Skeletal muscle satellite cell (primary cell): ENCODE data around the gene RNU5B-1.

ENCODE experiments used
- H3K27me3 ChIP-seq: 2 replicates; pipeline ENCODE4 v1.7.0; 2013; ENCODE audit warnings: low read length; ENCODE audit not compliant: control insufficient read depth, insufficient read depth
- H3K36me3 ChIP-seq: 2 replicates; pipeline ENCODE4 v1.7.0; 2013; ENCODE audit warnings: mild to moderate bottlenecking, control low read depth, low read length; ENCODE audit not compliant: insufficient read depth
- H3K4me1 ChIP-seq: 2 replicates; pipeline ENCODE4 v1.7.0; 2013; ENCODE audit warnings: low read length; ENCODE audit not compliant: control insufficient read depth, insufficient read depth
- H3K4me2 ChIP-seq: 2 replicates; pipeline ENCODE4 v1.7.0; 2013; ENCODE audit warnings: mild to moderate bottlenecking, low read length
- H3K4me3 ChIP-seq: 2 replicates; pipeline ENCODE4 v1.7.0; 2013; ENCODE audit warnings: low read length
- H3K9ac ChIP-seq: 2 replicates; pipeline ENCODE4 v1.7.0; 2013; ENCODE audit warnings: mild to moderate bottlenecking, low read depth, low read length, moderate library complexity
- H3K9me3 ChIP-seq: replicated peaks from 2 replicates; pipeline ENCODE4 v1.7.0; 2013; ENCODE audit warnings: mild to moderate bottlenecking, control low read depth, low read length

RNU5B-1 gene

GRCh38 chr15:65310431-65311137 lies 6.1 kb downstream of the RNU5B-1 start:
- peaks cover 11% of the 10 kb centered on the region for H3K27me3 ChIP-seq
- no peak overlapping the region for H3K4me3 ChIP-seq
- H3K9me3 ChIP-seq = no peaks in the 10 kb centered on the region
- no peaks in the 10 kb centered on the region for H3K36me3 ChIP-seq
- H3K4me1 ChIP-seq = no peaks in the 10 kb centered on the region
- no peak overlapping the region for H3K4me2 ChIP-seq
- no peak overlapping the region for H3K9ac ChIP-seq

- peaks cover 11% of the 10 kb centered on the region for H3K27me3 ChIP-seq
- no peak overlapping the region for H3K9ac ChIP-seq
- H3K9me3 ChIP-seq = no peaks in the 10 kb centered on the region
- H3K4me1 ChIP-seq = no peaks in the 10 kb centered on the region
- no peak overlapping the region for H3K4me2 ChIP-seq
- no peaks in the 10 kb centered on the region for H3K36me3 ChIP-seq
- no peak overlapping the region for H3K4me3 ChIP-seq
These were observed 7.3 kb downstream of the RNU5B-1 start for GRCh38 chr15:65311760-65312159.

GRCh38 chr15:65312400-65312916 lies 8.0 kb downstream of the RNU5B-1 start:
- Histone ChIP-seq H3K36me3 (no peaks in the 10 kb centered on the region), H3K4me2 (no peak overlapping the region), H3K9ac (no peak overlapping the region)

GRCh38 chr15:65318870-65319356 lies 14.4 kb downstream of the RNU5B-1 start:
- no peaks in the 10 kb centered on the region for H3K36me3 ChIP-seq
- no peak overlapping the region for H3K4me3 ChIP-seq
- H3K9ac ChIP-seq = no peak overlapping the region
- H3K9me3 ChIP-seq = no peaks in the 10 kb centered on the region
- no peak overlapping the region for H3K4me2 ChIP-seq
- peaks cover 28% of the 10 kb centered on the region for H3K27me3 ChIP-seq
- no peaks in the 10 kb centered on the region for H3K4me1 ChIP-seq

More at GRCh38 chr15:65312400-65312916, 8.0 kb downstream of the RNU5B-1 start:
- Histone ChIP-seq H3K4me1 (no peaks in the 10 kb centered on the region), H3K27me3 (peaks cover 11% of the 10 kb centered on the region), H3K9me3 (no peaks in the 10 kb centered on the region), H3K4me3 (no peak overlapping the region)

- no peaks in the 10 kb centered on the region for H3K36me3 ChIP-seq
These were observed 18.6 kb downstream of the RNU5B-1 start for GRCh38 chr15:65323071-65323511.

GRCh38 chr15:65326117-65326526 lies 21.6 kb downstream of the RNU5B-1 start:
- Histone ChIP-seq H3K36me3 (no peaks in the 10 kb centered on the region), H3K9ac (no peak overlapping the region), H3K27me3 (peaks cover 33% of the 10 kb centered on the region), H3K4me1 (no peaks in the 10 kb centered on the region), H3K4me3 (no peak overlapping the region), H3K4me2 (no peak overlapping the region), H3K9me3 (no peaks in the 10 kb centered on the region)

More at GRCh38 chr15:65323071-65323511, 18.6 kb downstream of the RNU5B-1 start:
- Histone ChIP-seq H3K27me3 (peaks cover 39% of the 10 kb centered on the region), H3K9me3 (no peaks in the 10 kb centered on the region), H3K4me3 (no peak overlapping the region), H3K4me2 (no peak overlapping the region), H3K4me1 (no peaks in the 10 kb centered on the region), H3K9ac (no peak overlapping the region)

GRCh38 chr15:65326818-65327217 lies 22.3 kb downstream of the RNU5B-1 start:
- no peaks in the 10 kb centered on the region for H3K9me3 ChIP-seq
- no peak overlapping the region for H3K4me2 ChIP-seq
- peaks cover 31% of the 10 kb centered on the region for H3K27me3 ChIP-seq
- no peak overlapping the region for H3K9ac ChIP-seq
- H3K4me3 ChIP-seq = no peak overlapping the region
- no peaks in the 10 kb centered on the region for H3K4me1 ChIP-seq
- H3K36me3 ChIP-seq = no peaks in the 10 kb centered on the region

- Histone ChIP-seq H3K27me3 (peaks cover 25% of the 10 kb centered on the region), H3K36me3 (no peaks in the 10 kb centered on the region), H3K4me2 (no peak overlapping the region), H3K4me1 (no peaks in the 10 kb centered on the region), H3K9ac (no peak overlapping the region), H3K9me3 (no peaks in the 10 kb centered on the region), H3K4me3 (no peak overlapping the region)
These were observed 23.3 kb downstream of the RNU5B-1 start for GRCh38 chr15:65327651-65328393.

- H3K27me3 ChIP-seq = peaks cover 25% of the 10 kb centered on the region
- H3K9me3 ChIP-seq = no peaks in the 10 kb centered on the region
- H3K36me3 ChIP-seq = no peaks in the 10 kb centered on the region
- H3K9ac ChIP-seq = no peak overlapping the region
- H3K4me1 ChIP-seq = no peaks in the 10 kb centered on the region
- no peak overlapping the region for H3K4me2 ChIP-seq
- H3K4me3 ChIP-seq = no peak overlapping the region
These were observed 24.2 kb downstream of the RNU5B-1 start for GRCh38 chr15:65328506-65329287.

GRCh38 chr15:65329288-65329983 lies 25.0 kb downstream of the RNU5B-1 start:
- Histone ChIP-seq H3K36me3 (no peaks in the 10 kb centered on the region), H3K4me2 (no peak overlapping the region), H3K9ac (no peak overlapping the region), H3K4me1 (no peaks in the 10 kb centered on the region), H3K4me3 (no peak overlapping the region), H3K9me3 (no peaks in the 10 kb centered on the region), H3K27me3 (peaks cover 25% of the 10 kb centered on the region)
